HG02943 (cell line): ENCODE measurements around the gene FRAT2.
"Not testable (repeated sequence)": the region's sequence is repeated elsewhere in the genome, so short reads cannot be mapped to it uniquely, and the experiment has no call there.

ENCODE experiments used
- ATAC-seq: cut with Tn5 transposase; IDR thresholded peaks from one replicate; pipeline ENCODE4 v1.9.1; 2021; ENCODE audit warnings: mild to moderate bottlenecking, low read depth, moderate library complexity; ENCODE audit not compliant: unreplicated experiment

FRAT2 gene

DNA sequence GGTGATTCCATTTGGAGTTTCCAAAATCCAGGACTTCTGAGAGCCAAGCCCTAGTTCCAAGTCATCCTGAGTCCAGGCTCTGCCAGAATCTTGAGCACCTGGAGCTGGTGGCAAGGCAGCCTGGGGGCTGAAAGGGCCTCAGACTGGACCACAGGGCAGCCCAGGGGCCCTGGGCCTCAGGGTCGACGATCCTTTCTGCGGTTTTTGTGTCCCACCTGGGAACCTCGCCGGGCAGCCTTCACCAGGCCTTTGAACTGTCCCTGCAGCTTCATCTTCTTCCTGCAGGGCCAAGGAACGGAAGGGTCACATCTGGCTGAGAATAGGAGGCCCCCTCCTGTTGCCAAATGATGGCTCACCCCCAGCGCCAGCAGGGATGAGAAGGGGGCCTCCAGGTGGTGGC, 22.4 kb upstream of the FRAT2 start:
- no peak for ATAC-seq

- ATAC-seq, result no peak
These were observed 21.9 kb upstream of the FRAT2 start for GRCh38 chr10:97356318-97356914.

DNA sequence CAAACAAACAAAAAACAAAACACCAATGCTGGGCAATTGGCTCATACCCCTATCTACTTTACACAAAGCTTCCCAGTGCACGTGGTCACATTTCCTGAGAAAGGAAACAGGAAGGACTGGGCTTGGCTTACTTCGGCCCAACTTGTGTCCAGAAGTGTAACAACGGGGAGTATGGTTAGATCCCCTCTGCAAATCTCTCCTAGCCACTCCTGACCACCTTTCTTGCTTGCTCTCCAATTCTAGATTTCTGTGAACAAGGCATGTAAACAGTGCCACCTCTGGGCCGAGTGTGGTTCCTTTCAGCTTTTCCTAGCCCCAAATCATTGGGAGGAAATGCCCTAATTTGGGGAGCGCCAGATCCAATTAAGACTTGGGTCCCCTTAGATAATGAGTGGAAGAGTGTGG, 21.0 kb upstream of the FRAT2 start:
- no peak for ATAC-seq

GRCh38 chr10:97353945-97354344, 19.4 kb upstream of the FRAT2 start:
- no peak for ATAC-seq

DNA sequence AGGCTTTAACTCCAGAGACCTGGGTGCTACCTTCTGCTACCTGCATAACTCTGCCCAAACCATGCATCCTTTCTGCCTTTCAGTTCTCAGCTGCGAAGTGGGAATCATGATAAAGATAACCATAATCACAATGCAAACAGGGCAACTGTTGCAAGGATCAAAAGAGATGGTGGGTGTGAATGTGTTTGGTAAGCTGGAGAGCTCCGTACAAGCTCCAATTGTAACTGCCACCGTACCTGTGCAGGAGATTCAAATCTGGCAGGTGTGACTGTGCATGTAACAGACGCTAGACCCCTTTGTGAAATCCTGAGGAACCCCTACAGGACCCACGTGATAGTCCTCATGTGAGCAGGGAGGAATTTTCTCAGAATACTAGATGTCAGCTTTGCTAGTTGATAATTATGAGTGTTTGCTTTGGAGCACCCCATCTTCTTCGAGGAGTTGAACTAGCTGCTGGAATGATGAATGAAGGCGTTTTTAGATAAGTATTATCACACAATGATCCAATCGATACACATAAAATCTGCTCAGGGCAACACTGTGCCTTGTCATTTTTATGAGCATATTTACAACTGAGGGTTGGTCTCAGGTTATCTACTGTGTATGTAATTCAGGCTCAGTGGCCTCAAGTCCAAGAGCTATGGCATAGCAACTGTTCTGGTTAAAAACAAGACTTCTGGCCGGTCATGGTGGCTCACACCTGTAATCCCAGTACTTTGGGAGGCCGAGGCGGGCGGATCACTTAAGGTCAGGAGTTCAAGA, 15.4 kb upstream of the FRAT2 start:
- ATAC-seq, result no peak

- ATAC-seq, result no peak
These were observed 12.8 kb upstream of the FRAT2 start for GRCh38 chr10:97347317-97347716.

DNA sequence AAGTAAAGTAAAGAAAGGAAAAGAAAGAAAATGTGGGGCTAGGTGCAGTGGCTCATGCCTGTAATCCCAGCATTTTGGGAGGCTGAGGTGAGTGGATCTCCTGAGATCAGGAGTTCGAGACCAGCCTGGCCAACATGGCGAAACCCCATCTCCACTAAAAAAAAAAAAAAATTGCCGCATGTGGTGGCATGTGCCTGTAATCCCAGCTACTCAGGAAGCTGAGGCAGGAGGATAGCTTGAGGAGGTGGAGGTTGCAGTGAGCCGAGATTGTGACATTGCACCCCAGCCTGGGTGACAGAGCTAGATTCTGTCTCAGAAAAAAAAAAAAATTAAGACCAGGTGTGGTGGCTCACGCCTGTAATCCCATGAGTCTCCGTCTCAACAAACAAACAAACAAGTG, 9.1 kb upstream of the FRAT2 start:
- not testable (repeated sequence) for ATAC-seq

GRCh38 chr10:97341416-97341815, 6.9 kb upstream of the FRAT2 start:
- ATAC-seq, result no peak

- no peak for ATAC-seq
These were observed 3.5 kb upstream of the FRAT2 start for GRCh38 chr10:97338041-97338440.

- ATAC-seq, result no peak
These were observed 2.7 kb upstream of the FRAT2 start for GRCh38 chr10:97336942-97337831.

DNA sequence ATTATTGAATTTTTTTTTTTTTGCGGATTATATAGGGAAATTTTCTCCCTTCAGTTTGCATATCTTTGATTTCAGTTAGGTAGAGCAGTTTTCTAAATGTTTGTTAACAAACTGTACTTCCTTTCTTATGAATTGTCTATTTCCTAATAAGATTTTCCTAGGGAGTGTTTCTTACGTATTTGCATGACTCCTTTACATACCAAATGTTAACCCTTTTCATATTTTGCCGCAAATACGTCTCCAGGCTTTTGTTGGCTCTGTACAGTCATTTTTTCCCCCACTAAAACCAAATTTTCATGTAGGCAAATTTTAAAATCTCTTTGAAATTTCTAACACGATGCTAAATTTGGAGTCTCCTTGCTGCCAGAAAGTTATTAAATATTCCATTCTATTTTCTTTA, 1.9 kb upstream of the FRAT2 start:
- no peak for ATAC-seq

DNA sequence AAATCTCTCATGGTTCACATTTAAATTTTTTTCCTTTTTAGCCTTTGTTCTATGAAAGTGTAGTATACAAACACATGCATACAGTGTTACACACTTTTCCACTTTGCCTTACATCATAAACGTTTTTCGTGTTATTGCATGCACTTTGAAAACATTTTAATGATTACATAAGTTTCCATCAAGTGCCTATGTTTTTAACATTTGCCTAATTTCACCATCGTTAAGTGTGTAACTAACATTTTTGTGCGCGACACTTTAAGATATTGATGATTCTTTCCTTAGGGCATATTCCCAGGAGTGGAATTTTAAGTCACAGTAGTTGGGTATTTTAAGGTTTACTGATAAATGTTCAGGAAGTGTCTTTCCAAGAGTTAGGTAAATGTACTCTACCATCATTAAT, 1.5 kb upstream of the FRAT2 start:
- no peak for ATAC-seq

GRCh38 chr10:97335188-97335619, 675 bp upstream of the FRAT2 start:
- ATAC-seq, result peak; percentile 4

DNA sequence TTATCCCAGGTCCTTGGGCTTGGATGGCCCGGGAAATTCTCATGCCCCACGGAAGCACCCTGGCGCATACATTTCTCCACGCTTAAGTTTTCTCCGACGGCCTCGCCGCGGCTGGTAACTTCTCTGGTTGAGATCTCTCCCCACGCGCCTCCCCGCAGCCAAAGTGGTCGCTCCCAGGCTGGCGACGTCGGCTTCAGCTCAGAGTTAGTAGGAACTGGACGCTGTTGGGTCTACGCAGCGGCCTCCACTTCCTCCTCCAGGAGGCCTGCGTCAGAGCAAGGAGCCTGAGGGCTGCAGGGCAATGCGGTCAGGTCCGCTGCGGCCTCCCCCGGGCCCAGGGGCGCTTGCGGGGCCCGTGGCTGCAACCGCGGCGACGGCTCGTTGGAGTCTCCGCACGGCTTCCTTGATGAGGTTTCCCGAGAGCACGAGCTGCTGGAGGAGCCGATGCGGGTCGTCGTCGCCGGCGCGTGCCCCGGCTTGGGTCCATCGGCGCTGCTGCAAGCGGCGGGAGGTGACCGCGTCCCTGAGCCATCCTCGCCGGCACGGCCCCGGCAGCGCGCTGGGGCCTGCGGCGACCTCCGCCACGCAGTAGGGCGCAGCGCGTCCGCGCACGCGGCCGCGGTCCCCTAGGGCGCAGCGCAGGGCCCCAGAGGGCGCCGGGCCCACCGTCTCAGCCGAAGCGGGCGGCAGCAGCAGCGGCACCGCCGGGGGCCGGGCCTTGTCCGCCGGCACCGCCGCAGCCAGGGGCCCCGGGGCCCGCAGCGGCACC, 744 bp downstream of the FRAT2 start:
- peak; percentile 21 for ATAC-seq

DNA sequence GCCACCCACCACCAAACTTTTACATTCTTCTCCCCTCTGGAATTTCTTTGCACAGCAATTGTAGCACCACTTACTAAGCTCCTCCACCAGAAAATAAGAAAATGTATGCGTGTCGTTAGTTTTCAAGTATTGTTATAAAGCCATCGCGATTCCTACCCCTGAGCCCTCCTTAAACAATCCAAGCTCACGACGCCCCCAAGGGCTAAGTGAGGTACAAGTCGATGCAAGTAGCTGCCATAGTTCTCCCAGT, 1.3 kb downstream of the FRAT2 start:
- ATAC-seq, result no peak

DNA sequence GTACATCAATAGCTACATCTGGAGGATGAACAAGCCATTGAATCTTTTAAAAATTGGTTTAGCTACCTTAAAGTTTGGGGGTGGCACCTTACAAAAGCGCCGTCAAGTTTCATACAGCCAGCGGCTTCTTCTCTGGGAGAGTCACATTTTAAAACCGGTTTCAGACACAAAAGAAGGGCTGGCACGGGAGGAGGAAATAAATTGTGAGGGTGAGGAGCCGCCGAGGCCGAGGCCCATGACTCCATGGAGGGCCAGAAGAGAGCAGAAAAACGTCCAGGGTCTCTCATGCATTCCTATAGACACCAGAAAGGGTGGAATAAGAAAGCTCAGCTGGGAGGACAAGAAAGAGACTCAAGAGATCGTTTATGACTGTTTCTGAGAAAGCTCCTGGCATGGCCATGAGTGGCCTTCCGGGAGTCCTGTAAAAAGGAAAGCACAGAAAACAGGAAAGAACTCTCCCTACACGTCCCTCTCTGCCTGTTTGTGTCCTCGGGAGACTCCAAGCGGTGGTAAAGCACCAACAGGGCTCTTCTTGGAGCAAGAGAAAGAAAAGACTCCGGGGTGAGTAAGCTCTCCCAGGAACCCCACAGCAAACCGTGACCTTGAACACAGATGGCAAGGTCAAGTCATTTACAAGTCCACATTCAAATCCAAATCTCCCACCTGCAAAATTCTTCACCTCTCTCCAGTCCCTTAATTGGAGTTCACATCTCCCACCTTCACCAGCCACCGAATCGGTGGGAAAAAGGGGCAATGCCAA, 1.8 kb downstream of the FRAT2 start:
- no peak for ATAC-seq

GRCh38 chr10:97331153-97331703, 3.3 kb downstream of the FRAT2 start:
- ATAC-seq, result no peak

DNA sequence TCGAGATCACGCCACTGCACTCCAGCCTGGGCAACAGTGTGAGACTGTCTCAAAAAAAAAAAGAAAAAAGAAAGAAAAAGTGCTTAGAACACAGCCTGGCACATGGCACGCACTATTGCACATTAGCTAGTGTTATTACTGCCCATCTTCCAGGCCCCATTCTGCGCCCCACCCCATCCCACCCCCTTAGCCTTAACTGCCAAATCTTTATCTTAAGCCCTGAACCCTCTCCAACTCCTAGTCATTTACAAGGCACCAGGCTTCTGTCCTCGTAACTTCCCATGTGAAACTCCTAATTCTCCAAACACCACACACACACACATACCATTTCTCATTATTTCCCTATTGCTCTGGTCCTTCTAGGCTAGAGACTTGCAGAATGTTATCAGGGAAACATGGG, 4.8 kb downstream of the FRAT2 start:
- no peak for ATAC-seq

DNA sequence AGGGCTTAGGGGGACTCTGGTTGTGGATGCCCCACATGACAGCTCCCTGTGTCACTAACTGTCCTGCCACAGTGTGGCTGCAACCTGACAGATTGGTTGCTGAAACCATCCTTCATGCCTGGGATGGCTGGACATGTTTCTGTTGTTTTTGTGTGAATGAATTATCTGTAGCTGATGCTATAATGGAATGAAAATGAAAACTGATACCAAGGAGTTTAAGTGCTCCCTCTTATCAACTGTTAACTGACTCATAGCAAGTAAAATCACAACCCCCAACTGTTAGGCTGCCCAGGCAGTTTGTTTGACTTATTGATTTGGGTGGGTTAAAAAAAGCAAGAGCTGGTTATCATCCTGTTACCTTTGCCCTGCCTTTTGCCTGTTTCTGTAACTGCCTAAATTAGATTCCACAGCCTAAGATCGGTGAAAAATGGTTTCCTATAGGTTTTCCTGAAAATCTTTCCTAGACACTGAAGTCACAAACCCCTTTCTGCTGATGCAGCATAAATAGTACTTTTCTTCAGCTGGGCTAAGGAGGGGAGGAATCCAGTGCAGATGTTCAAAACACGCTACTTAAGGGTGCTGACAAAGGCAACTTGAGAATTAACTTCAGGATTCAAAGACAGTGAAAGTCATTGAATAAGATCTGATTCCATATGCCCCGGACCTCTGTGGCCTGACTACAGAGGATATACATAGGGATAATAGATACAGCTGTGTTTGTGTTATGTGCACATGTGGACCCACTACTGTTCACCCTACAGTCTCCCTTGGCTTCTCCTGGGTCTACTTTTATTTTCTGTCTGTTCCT, 5.7 kb downstream of the FRAT2 start:
- no peak for ATAC-seq
